Progenitor cell of endocrine pancreas (in vitro differentiated cells): ENCODE data around the gene GRIA3. TPM values are rescaled to one million over a fixed set of nuclear protein-coding genes. Genes with fewer than 3 reads are reported as not detected.

Experiments
- DNase-seq: peaks from one replicate; pipeline ENCODE4 v3.0.0; 2021; ENCODE audit warnings: low spot score; ENCODE audit not compliant: unreplicated experiment
- H3K27ac Mint-ChIP-seq: 2 replicates; pipeline ENCODE4 v1.8.0; 2021; ENCODE audit warnings: mild to moderate bottlenecking, moderate library complexity, mixed read lengths
- H3K27me3 Mint-ChIP-seq: 2 replicates; pipeline ENCODE4 v1.8.0; 2021; ENCODE audit warnings: mixed read lengths
- H3K36me3 Mint-ChIP-seq: 2 replicates; pipeline ENCODE4 v1.8.0; 2022; ENCODE audit warnings: mixed read lengths; ENCODE audit not compliant: insufficient read depth
- H3K4me1 Mint-ChIP-seq: 2 replicates; pipeline ENCODE4 v1.8.0; 2021; ENCODE audit warnings: low read depth, mixed read lengths
- H3K4me3 Mint-ChIP-seq: 2 replicates; pipeline ENCODE4 v1.8.0; 2021; ENCODE audit warnings: low read depth, mild to moderate bottlenecking, moderate library complexity, mixed read lengths
- H3K9me3 Mint-ChIP-seq: 2 replicates; pipeline ENCODE4 v1.8.0; 2021; ENCODE audit warnings: low read depth, mixed read lengths
- total RNA-seq: library from RNA; stranded (reverse); gene quantifications from 2 replicates; pipeline ENCODE4 v1.2.1, GENCODE V29; 2021
- TF ChIP-seq, protein P1 (sequence below): fragments of 200-600 bp; sonication (generic); IDR thresholded peaks from one replicate; pipeline ENCODE4 v1.5.0; 2021; ENCODE audit warnings: antibody characterized with exemption, mild to moderate bottlenecking; ENCODE audit not compliant: unreplicated experiment

Gene GRIA3
- total RNA-seq, 1 donor from 2014 or later: 2.5 TPM

DNA sequence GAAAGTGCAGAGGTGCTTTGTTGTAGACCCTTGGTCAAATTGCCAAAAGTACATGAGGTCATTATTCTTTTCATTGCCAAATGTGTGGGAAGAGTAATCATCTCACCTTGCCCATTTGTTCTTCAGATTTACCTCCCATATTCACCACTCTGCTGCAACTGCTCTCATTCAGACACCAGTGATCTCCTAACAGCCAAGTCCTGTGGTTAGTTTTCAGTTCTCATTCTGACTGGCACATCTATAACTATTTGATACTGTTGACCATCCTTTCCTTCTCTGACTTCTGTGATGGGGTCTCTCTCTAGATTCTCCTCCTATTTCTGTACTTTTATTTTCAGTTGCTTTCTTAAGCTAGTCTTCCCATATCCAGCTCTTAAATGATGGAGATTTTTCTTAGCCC, 39.8 kb downstream of the GRIA3 start:
- H3K36me3 Mint-ChIP-seq: no peaks in the 10 kb centered on the region
- H3K27me3 Mint-ChIP-seq: no peaks in the 10 kb centered on the region
- DNase-seq: no peak
- H3K4me3 Mint-ChIP-seq: no peak overlapping the region
- TF ChIP-seq, protein P1, sequence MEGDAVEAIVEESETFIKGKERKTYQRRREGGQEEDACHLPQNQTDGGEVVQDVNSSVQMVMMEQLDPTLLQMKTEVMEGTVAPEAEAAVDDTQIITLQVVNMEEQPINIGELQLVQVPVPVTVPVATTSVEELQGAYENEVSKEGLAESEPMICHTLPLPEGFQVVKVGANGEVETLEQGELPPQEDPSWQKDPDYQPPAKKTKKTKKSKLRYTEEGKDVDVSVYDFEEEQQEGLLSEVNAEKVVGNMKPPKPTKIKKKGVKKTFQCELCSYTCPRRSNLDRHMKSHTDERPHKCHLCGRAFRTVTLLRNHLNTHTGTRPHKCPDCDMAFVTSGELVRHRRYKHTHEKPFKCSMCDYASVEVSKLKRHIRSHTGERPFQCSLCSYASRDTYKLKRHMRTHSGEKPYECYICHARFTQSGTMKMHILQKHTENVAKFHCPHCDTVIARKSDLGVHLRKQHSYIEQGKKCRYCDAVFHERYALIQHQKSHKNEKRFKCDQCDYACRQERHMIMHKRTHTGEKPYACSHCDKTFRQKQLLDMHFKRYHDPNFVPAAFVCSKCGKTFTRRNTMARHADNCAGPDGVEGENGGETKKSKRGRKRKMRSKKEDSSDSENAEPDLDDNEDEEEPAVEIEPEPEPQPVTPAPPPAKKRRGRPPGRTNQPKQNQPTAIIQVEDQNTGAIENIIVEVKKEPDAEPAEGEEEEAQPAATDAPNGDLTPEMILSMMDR: no peak
- no peaks in the 10 kb centered on the region for H3K4me1 Mint-ChIP-seq
- H3K27ac Mint-ChIP-seq: no peak overlapping the region
- peaks cover 21% of the 10 kb centered on the region for H3K9me3 Mint-ChIP-seq

DNA sequence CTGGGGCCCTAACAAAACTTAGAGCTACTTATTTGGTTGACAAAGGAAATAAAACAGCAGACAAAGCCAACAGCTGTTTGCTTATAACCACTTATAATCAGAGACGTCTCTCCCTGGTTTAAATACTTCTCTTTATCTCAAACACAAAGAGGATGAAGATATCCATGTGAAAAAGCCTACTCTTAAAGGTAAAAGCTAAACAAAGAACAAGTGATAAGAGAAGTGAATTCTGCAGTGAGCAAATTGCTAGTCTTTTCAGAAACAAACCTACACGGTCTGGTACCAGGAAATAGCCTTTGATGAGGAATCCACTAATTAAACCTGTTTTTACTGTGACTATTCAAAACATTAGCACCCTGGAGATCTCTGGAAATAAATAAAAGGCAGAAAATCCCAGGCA, 46.7 kb downstream of the GRIA3 start:
- peaks cover 25% of the 10 kb centered on the region for H3K9me3 Mint-ChIP-seq
- peaks cover 3% of the 10 kb centered on the region for H3K4me1 Mint-ChIP-seq
- no peaks in the 10 kb centered on the region for H3K36me3 Mint-ChIP-seq
- no peaks in the 10 kb centered on the region for H3K27me3 Mint-ChIP-seq
- TF ChIP-seq, protein P1: no peak
- no peak for DNase-seq
- H3K4me3 Mint-ChIP-seq: no peak overlapping the region
- H3K27ac Mint-ChIP-seq: no peak overlapping the region

DNA sequence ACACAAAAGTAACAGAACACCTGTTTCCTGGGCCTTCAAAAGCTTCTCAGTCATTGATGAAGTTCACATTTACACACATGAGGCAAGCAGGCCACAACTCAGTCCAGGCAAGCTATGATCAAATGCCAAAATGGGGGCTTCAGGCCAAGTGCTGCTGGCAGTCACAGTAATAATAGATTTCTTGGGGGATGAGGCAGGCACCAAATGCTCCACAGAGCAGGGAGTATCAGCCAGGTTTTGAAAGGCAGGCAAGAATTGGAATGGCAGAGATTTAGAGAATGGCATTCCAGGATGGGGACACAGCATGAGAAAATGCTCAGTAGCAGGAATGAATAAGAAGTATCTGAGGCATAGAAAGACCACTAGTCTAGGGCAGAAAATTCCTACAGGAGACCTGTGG, 52.8 kb downstream of the GRIA3 start:
- no peaks in the 10 kb centered on the region for H3K27me3 Mint-ChIP-seq
- no peaks in the 10 kb centered on the region for H3K4me1 Mint-ChIP-seq
- no peak overlapping the region for H3K27ac Mint-ChIP-seq
- TF ChIP-seq, protein P1: no peak
- no peaks in the 10 kb centered on the region for H3K36me3 Mint-ChIP-seq
- H3K4me3 Mint-ChIP-seq: no peak overlapping the region
- DNase-seq: no peak
- peaks cover 14% of the 10 kb centered on the region for H3K9me3 Mint-ChIP-seq

DNA sequence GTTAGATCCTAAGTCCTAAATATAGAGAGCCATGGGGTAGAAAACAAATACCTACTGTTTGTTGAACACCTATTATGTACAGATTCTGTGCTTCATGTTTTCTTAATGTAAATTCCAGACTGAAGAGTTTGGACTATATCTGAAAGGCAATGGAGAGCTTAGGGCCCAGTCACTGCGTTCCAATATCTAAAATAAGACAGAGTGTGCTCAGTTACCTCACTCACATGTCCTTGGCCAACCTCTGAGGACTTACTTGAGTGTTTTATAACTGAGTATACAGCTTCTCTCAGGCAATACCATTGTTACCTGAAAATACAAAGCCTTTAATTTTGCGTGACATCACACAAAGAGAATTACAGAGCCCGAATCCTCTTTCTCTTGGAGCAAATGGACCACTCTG, 53.2 kb downstream of the GRIA3 start:
- H3K27ac Mint-ChIP-seq: no peak overlapping the region
- no peaks in the 10 kb centered on the region for H3K27me3 Mint-ChIP-seq

DNA sequence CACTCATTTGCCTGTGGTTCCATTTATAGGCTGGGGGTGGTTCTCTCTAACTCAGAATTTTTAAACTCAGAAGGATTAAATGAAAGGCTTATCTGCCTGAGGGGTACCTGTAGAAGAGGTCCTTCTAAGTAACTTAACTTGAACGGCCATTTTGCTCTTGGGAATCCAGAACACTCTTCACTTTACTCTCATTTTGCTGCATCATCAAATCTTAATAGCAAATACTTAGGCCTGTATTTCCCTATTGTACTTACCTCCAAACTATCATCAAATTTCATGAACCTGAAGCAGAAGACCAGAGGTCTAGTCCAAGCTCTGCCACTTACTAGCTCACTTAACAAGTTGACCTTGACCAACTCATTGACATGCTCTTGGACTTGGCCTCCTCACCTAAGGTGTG, 70.4 kb downstream of the GRIA3 start:
- Mint-ChIP-seq H3K27me3 (no peaks in the 10 kb centered on the region), H3K4me1 (no peaks in the 10 kb centered on the region), H3K27ac (no peak overlapping the region), H3K9me3 (peaks cover 40% of the 10 kb centered on the region), H3K36me3 (no peaks in the 10 kb centered on the region), H3K4me3 (no peak overlapping the region)
- TF ChIP-seq, protein P1: no peak
- no peak for DNase-seq

More for the DNA sequence above, 53.2 kb downstream of the GRIA3 start:
- no peaks in the 10 kb centered on the region for H3K4me1 Mint-ChIP-seq
- TF ChIP-seq, protein P1: no peak
- no peaks in the 10 kb centered on the region for H3K36me3 Mint-ChIP-seq
- H3K4me3 Mint-ChIP-seq: no peak overlapping the region
- DNase-seq: no peak
- peaks cover 12% of the 10 kb centered on the region for H3K9me3 Mint-ChIP-seq
